ENCODE data around the gene AADAC.
"Not testable (repeated sequence)": the region's sequence is repeated elsewhere in the genome, so short reads cannot be mapped to it uniquely, and the experiment has no call there.

AADAC gene

DNA sequence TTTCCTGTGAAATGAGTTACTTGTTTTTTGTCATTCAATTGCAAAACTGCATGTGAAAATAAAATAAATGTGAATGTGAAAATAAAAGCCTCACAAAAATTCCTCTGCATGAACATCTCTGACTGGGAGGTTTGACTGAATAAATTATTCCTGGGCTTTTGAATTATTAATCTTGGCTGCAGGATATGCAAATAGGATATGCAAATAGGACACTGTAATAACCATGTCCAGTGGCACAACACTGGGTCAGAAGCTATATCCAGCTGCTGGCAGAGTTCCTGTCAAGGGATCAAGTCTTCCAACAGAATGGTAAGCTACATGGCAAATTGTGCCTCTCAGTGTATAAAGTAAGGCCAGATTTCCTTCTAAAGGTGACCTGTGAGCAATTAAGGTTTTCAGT, 59.5 kb downstream of the AADAC start, which contains the start of gene SUCNR1:
SUCNR1 (plus strand) TSS at position 246 of the 400 bp plus-strand sequence. CDS start 6,250 bp downstream, outside the sequence.
- TF ChIP-seq, protein P1, sequence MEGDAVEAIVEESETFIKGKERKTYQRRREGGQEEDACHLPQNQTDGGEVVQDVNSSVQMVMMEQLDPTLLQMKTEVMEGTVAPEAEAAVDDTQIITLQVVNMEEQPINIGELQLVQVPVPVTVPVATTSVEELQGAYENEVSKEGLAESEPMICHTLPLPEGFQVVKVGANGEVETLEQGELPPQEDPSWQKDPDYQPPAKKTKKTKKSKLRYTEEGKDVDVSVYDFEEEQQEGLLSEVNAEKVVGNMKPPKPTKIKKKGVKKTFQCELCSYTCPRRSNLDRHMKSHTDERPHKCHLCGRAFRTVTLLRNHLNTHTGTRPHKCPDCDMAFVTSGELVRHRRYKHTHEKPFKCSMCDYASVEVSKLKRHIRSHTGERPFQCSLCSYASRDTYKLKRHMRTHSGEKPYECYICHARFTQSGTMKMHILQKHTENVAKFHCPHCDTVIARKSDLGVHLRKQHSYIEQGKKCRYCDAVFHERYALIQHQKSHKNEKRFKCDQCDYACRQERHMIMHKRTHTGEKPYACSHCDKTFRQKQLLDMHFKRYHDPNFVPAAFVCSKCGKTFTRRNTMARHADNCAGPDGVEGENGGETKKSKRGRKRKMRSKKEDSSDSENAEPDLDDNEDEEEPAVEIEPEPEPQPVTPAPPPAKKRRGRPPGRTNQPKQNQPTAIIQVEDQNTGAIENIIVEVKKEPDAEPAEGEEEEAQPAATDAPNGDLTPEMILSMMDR (IDR thresholded peaks at IDR 0.05; ENCODE audit: low read depth, low read length, missing control alignments) = no peak
- DNase-seq (ENCODE audit: low read depth) = no peak

GRCh38 chr3:151874079-151874478, 60.2 kb downstream of the AADAC start:
- H3K4me3 ChIP-seq (ENCODE audit: low read depth, low read length); DNase-seq (ENCODE audit: low read depth): not testable (repeated sequence)

More for the DNA sequence above, 59.5 kb downstream of the AADAC start, which contains the start of gene SUCNR1:
- no peak within 1 kb of the TSS for H3K4me3 ChIP-seq (ENCODE audit: low read depth, low read length)

DNA sequence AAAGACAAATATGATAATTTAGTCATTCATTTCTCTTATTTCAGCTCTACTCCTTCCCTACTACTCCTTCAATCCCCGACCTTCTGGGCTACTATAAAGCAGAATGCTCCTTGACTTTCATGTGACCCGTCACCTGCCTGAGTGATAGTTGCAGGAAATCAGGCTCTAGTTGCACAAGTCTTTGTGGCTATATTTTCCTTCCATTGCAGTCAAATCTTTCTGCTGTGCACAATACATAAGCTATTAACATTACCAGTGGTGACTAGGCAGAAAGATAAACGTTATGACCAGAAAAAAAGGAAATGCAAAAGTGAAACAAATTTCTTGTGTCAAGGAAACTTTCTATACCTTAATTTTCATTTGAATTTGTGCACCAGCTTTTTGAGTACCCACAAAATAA, 61.8 kb downstream of the AADAC start:
- TF ChIP-seq, protein P1 (IDR thresholded peaks at IDR 0.05; ENCODE audit: low read depth, low read length, missing control alignments) = no peak
- no peak overlapping the region for H3K4me3 ChIP-seq (ENCODE audit: low read depth, low read length)
- DNase-seq (ENCODE audit: low read depth) = no peak

DNA sequence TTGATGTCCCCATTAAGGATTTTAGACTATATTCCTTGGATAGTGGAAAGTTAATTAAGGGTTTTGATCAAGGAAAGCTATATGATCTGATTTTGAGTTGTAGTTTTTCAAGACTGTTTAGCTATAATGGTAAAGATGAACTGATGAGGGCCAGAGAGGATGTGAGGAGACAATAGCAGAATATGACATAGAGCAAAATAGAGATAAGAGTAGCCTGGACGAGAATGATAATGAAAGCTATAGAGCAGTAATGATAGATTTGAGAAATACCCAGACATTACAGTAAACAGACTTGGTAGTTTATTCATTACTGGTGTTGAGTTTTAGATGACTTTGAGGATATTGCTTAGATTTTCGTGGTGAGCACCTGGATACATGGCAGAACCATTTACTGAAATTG, 63.4 kb downstream of the AADAC start:
- DNase-seq (ENCODE audit: low read depth) = no peak
- TF ChIP-seq, protein P1 (IDR thresholded peaks at IDR 0.05; ENCODE audit: low read depth, low read length, missing control alignments) = no peak
- H3K4me3 ChIP-seq (ENCODE audit: low read depth, low read length) = no peak overlapping the region
